Muscle of leg (tissue), 11 donors: Measurements from ENCODE around the gene CADM1. TPM values are rescaled to one million over a fixed set of nuclear protein-coding genes. Genes with fewer than 3 reads are reported as not detected.

Experiments used
- DNase-seq: peaks from one replicate; pipeline ENCODE4 v3.0.0; 2013
- H3K27ac ChIP-seq: one replicate; pipeline ENCODE4 v1.5.1; 2013; ENCODE audit warnings: mild to moderate bottlenecking, low read length, control low read depth
- H3K27me3 ChIP-seq: one replicate; pipeline ENCODE4 v1.6.1; 2013; ENCODE audit warnings: low read length; ENCODE audit not compliant: control insufficient read depth, insufficient read depth
- H3K36me3 ChIP-seq: one replicate; pipeline ENCODE4 v1.6.1; 2013; ENCODE audit warnings: low read length; ENCODE audit not compliant: control insufficient read depth, insufficient read depth
- H3K4me1 ChIP-seq: one replicate; pipeline ENCODE4 v1.6.1; 2013; ENCODE audit warnings: low read length; ENCODE audit not compliant: control insufficient read depth, insufficient read depth
- H3K4me3 ChIP-seq: one replicate; pipeline ENCODE4 v1.5.1; 2013; ENCODE audit warnings: low read length, control low read depth
- H3K9me3 ChIP-seq: replicated peaks from 2 replicates; pipeline ENCODE4 v1.6.1; 2013; ENCODE audit warnings: low read depth, low read length; ENCODE audit not compliant: control insufficient read depth
- WGBS: methylation state at CpG from one replicate; pipeline ENCODE4 v1.1.5; 2013; ENCODE audit warnings: missing lambda C conversion rate; ENCODE audit not compliant: insufficient coverage; 5-methylcytosine and 5-hydroxymethylcytosine counted together
- polyA plus RNA-seq, 8 donors: library from polyadenylated mRNA; unstranded; fragments of 120-200 nt; gene quantifications; one replicate each; pipeline versions ENCODE4 v1.2.1 to v1.2.3, GENCODE V29; 2013; ENCODE audit warnings: inconsistent platforms in 1 of 8, low replicate concordance in 1 of 8; ENCODE audit not compliant: insufficient read length in 8 of 8, insufficient read depth in 1 of 8
- total RNA-seq: library from RNA; stranded (reverse); fragments of 120-200 nt; gene quantifications from one replicate; pipeline ENCODE4 v1.2.4, GENCODE V29; 2013

Gene CADM1
- total and polyA plus RNA-seq, 9 donors: 16.8 to 39.6 (median 26.8) TPM

DNA sequence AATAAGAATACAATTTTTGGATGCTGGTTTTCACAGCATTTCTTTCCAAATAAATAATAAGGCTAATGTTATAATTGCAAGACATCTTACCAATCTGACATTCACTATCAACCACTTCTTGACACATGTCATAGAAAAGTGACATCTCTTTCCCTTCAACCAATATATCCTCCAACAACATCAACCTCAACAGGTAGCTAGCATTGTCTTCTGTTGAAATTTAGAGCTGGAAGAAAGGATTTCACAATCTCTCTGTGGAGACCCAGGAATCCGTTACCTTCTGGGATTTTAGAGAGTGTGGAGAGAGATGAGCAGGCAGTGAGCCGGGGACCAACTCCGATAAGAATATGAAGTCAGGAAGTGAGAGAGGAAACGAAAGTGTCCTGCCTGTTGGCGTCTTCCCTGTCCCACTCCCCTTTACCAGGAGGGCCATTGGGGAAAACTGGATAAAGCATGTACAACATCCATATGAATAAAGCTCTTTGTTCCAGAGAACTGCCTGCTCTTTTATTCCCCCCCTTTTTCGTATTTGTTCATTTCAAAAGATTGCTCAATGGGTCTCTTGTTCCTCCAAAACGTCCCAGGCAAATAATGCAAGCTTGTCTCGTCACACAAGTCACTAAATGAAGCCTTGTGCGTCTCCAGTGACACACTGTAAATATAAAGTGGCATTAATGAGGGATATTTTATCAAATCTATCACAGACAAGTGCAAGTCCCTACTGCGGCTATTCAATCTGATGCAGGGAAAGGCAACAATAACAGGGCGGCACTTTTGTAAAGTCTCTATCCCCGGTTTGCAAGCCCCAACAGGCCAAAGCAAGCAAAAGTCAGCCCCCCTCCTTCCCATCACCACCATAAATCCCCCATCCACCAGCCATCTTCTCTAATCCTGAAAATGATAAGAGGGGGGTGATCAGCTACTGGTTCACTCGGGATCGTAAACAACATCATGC, 3.4 kb downstream of the CADM1 start:
- H3K4me1 ChIP-seq: peaks cover 24% of the 10 kb centered on the region

DNA sequence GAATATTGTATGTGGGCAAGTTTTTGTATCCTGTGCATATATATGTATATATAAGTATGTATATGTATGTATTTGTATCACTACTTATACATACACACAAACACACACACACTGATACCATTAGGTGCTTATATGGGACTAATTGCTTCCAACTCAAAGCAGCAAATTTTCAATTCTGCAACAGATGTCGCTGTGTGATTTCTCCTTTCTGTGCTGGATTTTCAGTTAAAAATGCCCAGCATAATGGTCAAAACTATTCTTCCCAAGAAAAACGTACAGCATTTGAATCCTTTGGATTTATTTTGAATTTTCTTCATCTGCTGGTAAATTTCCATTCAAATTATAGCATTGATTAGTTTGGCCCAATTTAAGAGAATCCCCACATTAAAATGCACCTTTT, 4.3 kb downstream of the CADM1 start:
- Histone ChIP-seq H3K36me3 (no peaks in the 10 kb centered on the region), H3K9me3 (no peaks in the 10 kb centered on the region), H3K27ac (no peak overlapping the region), H3K4me1 (peaks cover 20% of the 10 kb centered on the region), H3K27me3 (peaks cover 40% of the 10 kb centered on the region), H3K4me3 (no peak overlapping the region)
- peak; percentile 25 for DNase-seq
- no CpG with 5 or more reads among the region's 2 CpGs for WGBS

More for the DNA sequence above, 3.4 kb downstream of the CADM1 start:
- Histone ChIP-seq H3K4me3 (no peak overlapping the region), H3K27ac (no peak overlapping the region), H3K36me3 (no peaks in the 10 kb centered on the region), H3K27me3 (peaks cover 49% of the 10 kb centered on the region), H3K9me3 (no peaks in the 10 kb centered on the region)
- 56% methylated on average over 3 of the region's 14 CpGs for WGBS
- peak; percentile 12 for DNase-seq

DNA sequence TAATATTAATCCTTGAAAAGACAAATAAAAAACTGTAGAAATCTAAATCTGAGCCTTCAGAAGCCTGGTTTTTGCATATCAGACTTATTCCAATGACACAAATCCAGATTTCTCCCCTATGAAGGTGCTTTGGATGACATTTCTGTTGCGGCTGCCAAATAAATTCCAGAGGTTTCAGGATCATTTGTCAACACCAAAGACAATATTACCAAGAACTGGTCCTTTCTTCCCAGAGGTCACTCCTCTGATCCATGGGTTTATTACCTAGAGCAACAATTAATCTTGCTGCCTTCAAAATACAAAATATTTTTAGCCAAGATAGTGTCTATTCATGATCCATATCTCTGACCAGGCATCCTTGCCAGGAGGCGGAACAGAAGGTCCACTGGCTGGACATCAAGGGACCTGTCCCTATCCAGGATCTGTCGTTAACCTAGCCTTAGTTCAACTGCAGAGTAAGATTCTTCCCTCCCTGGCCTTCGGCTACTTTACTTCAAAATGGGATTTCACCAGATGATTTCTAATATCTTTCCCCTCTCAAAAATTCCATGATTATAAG, 4.9 kb downstream of the CADM1 start:
- DNase-seq: no peak
- Histone ChIP-seq H3K27ac (no peak overlapping the region), H3K4me1 (peaks cover 18% of the 10 kb centered on the region), H3K9me3 (no peaks in the 10 kb centered on the region), H3K4me3 (no peak overlapping the region), H3K27me3 (peaks cover 35% of the 10 kb centered on the region), H3K36me3 (no peaks in the 10 kb centered on the region)
- 62% methylated on average over 3 of the region's 4 CpGs for WGBS

DNA sequence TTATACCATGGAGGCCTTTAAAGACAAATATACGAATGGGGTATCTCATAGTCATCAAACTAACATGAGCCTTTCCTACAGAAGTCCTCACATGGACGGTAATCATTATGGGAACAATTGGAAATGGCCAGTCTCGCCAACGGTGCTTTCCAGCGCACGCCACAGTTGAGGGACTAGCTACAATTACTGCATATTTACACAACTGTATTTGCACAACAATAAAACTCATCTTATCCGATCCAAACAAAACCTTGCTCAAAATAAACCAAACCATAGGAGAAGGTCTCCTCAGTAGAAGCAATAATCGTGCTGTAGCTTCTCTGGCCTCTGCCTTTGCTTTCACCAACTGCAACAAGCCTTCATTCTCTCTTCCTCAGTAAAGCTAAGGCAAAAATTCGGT, 5.9 kb downstream of the CADM1 start:
- Histone ChIP-seq H3K27me3 (peaks cover 26% of the 10 kb centered on the region), H3K27ac (no peak overlapping the region), H3K9me3 (no peaks in the 10 kb centered on the region), H3K36me3 (no peaks in the 10 kb centered on the region), H3K4me3 (no peak overlapping the region), H3K4me1 (peaks cover 9% of the 10 kb centered on the region)
- DNase-seq: no peak
- 80% methylated on average over 7 of the region's 9 CpGs for WGBS

DNA sequence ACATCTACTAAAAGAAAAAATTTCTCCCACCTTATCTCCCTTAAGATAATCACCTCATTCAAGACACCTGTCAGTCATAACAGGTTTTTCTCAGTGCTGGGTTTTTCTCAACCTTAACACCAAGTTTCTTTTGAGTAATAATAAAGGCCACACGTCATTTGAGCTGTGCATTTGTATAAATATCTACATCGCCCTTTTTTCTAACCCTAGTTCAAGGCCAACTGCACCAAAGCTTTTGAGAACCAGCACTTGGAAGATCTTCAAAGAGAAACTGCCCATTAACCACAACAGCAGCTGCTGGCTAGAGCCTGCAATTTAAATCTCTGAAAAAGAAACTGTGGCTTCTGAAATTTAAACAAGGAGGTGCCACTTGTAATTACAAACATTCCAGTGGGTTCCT, 6.9 kb downstream of the CADM1 start:
- Histone ChIP-seq H3K27ac (no peak overlapping the region), H3K9me3 (no peaks in the 10 kb centered on the region), H3K36me3 (no peaks in the 10 kb centered on the region), H3K4me3 (no peak overlapping the region), H3K4me1 (peaks cover 4% of the 10 kb centered on the region), H3K27me3 (peaks cover 18% of the 10 kb centered on the region)
- DNase-seq: no peak
- WGBS: 90% methylated on average over 2 of the region's 2 CpGs

DNA sequence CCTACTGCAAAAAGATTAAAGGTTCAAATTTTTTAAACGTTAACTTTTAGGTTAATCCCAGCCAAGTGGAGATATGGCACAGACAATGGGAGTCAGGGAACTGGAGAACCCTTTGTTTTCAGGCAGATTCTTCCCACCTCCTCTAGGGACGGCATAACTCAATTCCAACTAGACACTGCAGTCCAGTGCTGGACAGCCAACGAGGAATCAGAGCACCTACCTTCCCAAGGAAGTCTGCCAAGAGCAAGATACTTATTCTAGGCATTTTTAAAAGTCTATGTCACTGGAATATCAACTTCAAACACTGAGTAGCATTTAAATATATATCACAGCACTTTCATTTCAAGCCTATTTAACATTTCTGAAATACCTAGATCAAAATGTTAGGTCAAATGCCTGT, 7.3 kb downstream of the CADM1 start:
- Histone ChIP-seq H3K27me3 (peaks cover 14% of the 10 kb centered on the region), H3K9me3 (no peaks in the 10 kb centered on the region), H3K27ac (no peak overlapping the region), H3K4me1 (peaks cover 2% of the 10 kb centered on the region), H3K4me3 (no peak overlapping the region), H3K36me3 (no peaks in the 10 kb centered on the region)
- WGBS: 67% methylated on average over 2 of the region's 3 CpGs
- DNase-seq: no peak

DNA sequence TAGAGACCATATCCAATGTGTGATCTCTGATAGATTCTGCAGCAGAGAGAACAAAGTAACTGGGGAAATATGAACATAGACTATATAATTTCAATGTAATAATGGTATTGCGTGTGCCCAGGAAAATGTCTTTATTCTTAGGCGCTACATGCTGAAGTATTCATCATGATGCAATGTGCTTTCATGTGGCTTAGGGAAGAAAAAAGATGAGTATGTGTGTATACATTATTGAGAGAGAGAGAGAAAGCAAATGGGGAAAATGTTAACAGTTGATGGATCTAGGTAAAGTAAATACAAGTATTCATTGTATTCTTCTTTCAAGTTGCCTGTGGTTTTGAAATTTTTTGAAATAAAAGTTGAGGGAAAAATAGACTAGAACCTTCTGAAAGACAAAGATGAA, 10.3 kb downstream of the CADM1 start:
- DNase-seq: no peak
- Histone ChIP-seq H3K4me1 (peaks cover 2% of the 10 kb centered on the region), H3K9me3 (no peaks in the 10 kb centered on the region), H3K27ac (no peak overlapping the region), H3K4me3 (no peak overlapping the region), H3K27me3 (no peaks in the 10 kb centered on the region), H3K36me3 (no peaks in the 10 kb centered on the region)
- 80% methylated on average over 1 of the region's 2 CpGs for WGBS

DNA sequence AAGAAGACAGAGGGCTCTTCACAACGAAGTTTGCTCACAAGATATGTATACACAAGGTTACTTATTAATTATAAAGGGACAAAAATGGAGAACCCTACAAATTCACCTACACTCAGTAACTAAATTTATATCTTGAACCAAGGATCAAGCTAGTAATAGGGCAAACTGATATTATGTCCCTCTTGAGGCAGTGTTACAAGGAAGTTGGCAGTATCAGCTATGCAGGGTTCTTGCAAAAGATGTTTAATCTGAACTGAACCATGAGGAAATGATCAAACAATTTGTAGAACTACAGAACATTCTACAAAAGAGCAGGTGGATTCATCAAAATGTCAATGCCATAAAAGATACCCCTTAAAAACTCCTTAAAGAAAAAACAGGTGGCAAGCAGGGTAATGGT, 10.7 kb downstream of the CADM1 start:
- no peaks in the 10 kb centered on the region for H3K9me3 ChIP-seq
- H3K4me1 ChIP-seq: peaks cover 2% of the 10 kb centered on the region
- no peak overlapping the region for H3K27ac ChIP-seq
- no peak for DNase-seq
- no peak overlapping the region for H3K4me3 ChIP-seq
- no peaks in the 10 kb centered on the region for H3K36me3 ChIP-seq
- no peaks in the 10 kb centered on the region for H3K27me3 ChIP-seq
- no CpG with 5 or more reads among the region's 1 CpG for WGBS

DNA sequence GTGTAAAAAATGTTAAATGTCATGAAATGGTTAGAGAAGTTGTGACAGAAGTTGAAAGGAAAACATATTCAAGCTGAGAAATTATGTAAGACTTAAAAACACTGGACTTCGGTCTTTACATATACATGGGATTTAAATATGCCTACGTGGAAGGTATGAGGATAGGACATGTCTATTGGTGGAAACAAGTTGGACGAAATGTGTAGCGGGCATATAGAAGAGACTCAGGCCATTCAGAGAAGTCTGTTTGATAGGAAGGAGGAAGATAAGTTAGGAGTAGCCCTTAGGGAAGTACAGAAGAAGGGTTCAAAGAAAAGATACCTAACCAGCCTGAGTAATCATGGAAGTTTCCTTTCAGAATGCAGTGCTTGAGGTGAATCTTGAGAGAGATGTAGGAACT, 14.7 kb downstream of the CADM1 start:
- H3K4me1 ChIP-seq: no peaks in the 10 kb centered on the region
- H3K9me3 ChIP-seq: no peaks in the 10 kb centered on the region
- 95% methylated on average over 3 of the region's 4 CpGs for WGBS
- no peak overlapping the region for H3K4me3 ChIP-seq
- DNase-seq: no peak
- H3K27ac ChIP-seq: no peak overlapping the region
- no peaks in the 10 kb centered on the region for H3K27me3 ChIP-seq
- no peaks in the 10 kb centered on the region for H3K36me3 ChIP-seq

DNA sequence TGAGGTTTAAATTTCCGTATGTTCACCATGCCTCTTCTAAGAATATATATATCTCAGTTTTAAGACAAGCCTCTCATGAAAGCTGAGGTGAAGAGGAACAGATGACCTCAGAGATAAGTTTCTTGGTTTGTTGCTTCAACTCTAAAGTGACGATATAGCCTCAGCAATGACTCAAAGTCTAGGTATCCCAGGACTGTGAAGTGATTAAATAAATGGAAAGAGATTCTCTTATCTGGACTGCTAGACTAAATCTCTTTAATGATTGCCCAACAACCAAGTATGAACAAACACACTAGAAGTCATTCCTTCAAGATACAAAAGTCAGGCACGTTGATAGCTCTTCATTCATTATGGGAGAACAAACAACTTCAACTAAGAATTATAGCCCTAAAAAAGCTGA, 15.3 kb downstream of the CADM1 start:
- no peak overlapping the region for H3K27ac ChIP-seq
- DNase-seq: no peak

More for the DNA sequence above, 15.3 kb downstream of the CADM1 start:
- H3K4me1 ChIP-seq: no peaks in the 10 kb centered on the region
- H3K36me3 ChIP-seq: no peaks in the 10 kb centered on the region
- WGBS: 75% methylated on average over 1 of the region's 3 CpGs
- no peaks in the 10 kb centered on the region for H3K27me3 ChIP-seq
- H3K4me3 ChIP-seq: no peak overlapping the region
- H3K9me3 ChIP-seq: no peaks in the 10 kb centered on the region
